Right atrium auricular region (tissue), 2 donors: ENCODE results near the gene FCRLB. TPM values are rescaled to one million over a fixed set of nuclear protein-coding genes. Genes with fewer than 3 reads are reported as not detected.
A peak's percentile ranks its signal among the peaks of the same experiment; 100 is the strongest.
"Not testable (repeated sequence)": the region's sequence is repeated elsewhere in the genome, so short reads cannot be mapped to it uniquely, and the experiment has no call there.

Experiments used
- DNase-seq: peaks from one replicate; pipeline ENCODE4 v3.0.0-alpha.2; 2019; ENCODE audit warnings: low spot score
- H3K27ac ChIP-seq, 2 donors: fragments of 200-600 bp; sonication (generic); 1 replicate in 1 of 2; 2 replicates in 1 of 2; pipeline ENCODE4 v1.5.1; 2016 to 2019
- H3K27me3 ChIP-seq, 2 donors: fragments of 200-600 bp; sonication (generic); one replicate each; pipeline versions ENCODE4 v1.5.1 to v1.6.0; 2017 to 2019
- H3K36me3 ChIP-seq: fragments of 200-600 bp; sonication (generic); one replicate; pipeline ENCODE4 v1.5.1; 2016
- H3K4me1 ChIP-seq, 2 donors: fragments of 200-600 bp; sonication (generic); one replicate each; pipeline versions ENCODE4 v1.5.1 to v1.6.0; 2017 to 2019
- H3K4me3 ChIP-seq, 2 donors: fragments of 200-600 bp; sonication (generic); 1 replicate in 1 of 2; 2 replicates in 1 of 2; pipeline ENCODE4 v1.5.1; 2017 to 2019; ENCODE audit warnings: mild to moderate bottlenecking in 1 of 2, moderate library complexity in 1 of 2
- H3K9me3 ChIP-seq, 2 donors: fragments of 200-600 bp; sonication (generic); one replicate each; pipeline ENCODE4 v1.5.1; 2019
- CTCF ChIP-seq, 2 donors: fragments of 200-600 bp; sonication (generic); IDR thresholded peaks; one replicate each; pipeline ENCODE4 v1.5.1; 2019; ENCODE audit warnings: antibody characterized with exemption in 2 of 2
- total RNA-seq, 2 donors: library from RNA; depleted of rRNA; stranded (reverse); fragments of >200 nt; gene quantifications; one replicate each; pipeline ENCODE4 v1.1.0, GENCODE V29; 2016

The FCRLB gene
- total RNA-seq, 2 donors from 2014 or later = 0.20 to 0.63 TPM

- no peak for TF ChIP-seq CTCF (IDR thresholded peaks at IDR 0.05)
- peaks cover 0 to 22% of the 10 kb centered on the region in 2 donors for H3K4me1 ChIP-seq
- H3K4me3 ChIP-seq = peak within 1 kb of the TSS; percentile 78 to 87
- peak within 1 kb of the TSS; percentile 90 to 97 for H3K27ac ChIP-seq
- no peaks in the 10 kb centered on the region for H3K27me3 ChIP-seq
- H3K9me3 ChIP-seq = no peaks in the 10 kb centered on the region
- H3K36me3 ChIP-seq = no peaks in the 10 kb centered on the region
- peak; percentile 97 for DNase-seq
These were observed 45.0 kb downstream of the FCRLB start, which contains the start of gene ATF6 for GRCh38 chr1:161766102-161766981. ATF6 (plus strand) TSS chr1:161766320; CDS start chr1:161766361, 41 bp downstream.

- DNase-seq = no peak
- Histone ChIP-seq H3K27me3 (no peaks in the 10 kb centered on the region), H3K9me3 (no peaks in the 10 kb centered on the region), H3K4me3 (no peak overlapping the region), H3K36me3 (no peaks in the 10 kb centered on the region), H3K4me1 (peaks cover 0 to 35% of the 10 kb centered on the region in 2 donors), H3K27ac (no peak overlapping the region)
- TF ChIP-seq CTCF (IDR thresholded peaks at IDR 0.05) = no peak
These were observed 47.1 kb downstream of the FCRLB start for GRCh38 chr1:161768461-161768860.

GRCh38 chr1:161768986-161769672, 47.8 kb downstream of the FCRLB start:
- no peak for DNase-seq
- TF ChIP-seq CTCF (IDR thresholded peaks at IDR 0.05) = no peak
- no peak overlapping the region for H3K4me3 ChIP-seq
- no peaks in the 10 kb centered on the region for H3K9me3 ChIP-seq
- peaks cover 0 to 35% of the 10 kb centered on the region in 2 donors for H3K4me1 ChIP-seq
- H3K27ac ChIP-seq = no peak overlapping the region
- H3K27me3 ChIP-seq = no peaks in the 10 kb centered on the region
- no peaks in the 10 kb centered on the region for H3K36me3 ChIP-seq

- H3K27me3 ChIP-seq, H3K27ac ChIP-seq, DNase-seq, H3K36me3 ChIP-seq, H3K4me3 ChIP-seq, H3K9me3 ChIP-seq: not testable (repeated sequence)
- peaks cover 0 to 35% of the 10 kb centered on the region in 2 donors for H3K4me1 ChIP-seq
These were observed 48.3 kb downstream of the FCRLB start for GRCh38 chr1:161769673-161770045.

GRCh38 chr1:161770250-161770649, 48.9 kb downstream of the FCRLB start:
- no peaks in the 10 kb centered on the region for H3K9me3 ChIP-seq
- no peak overlapping the region for H3K27ac ChIP-seq
- H3K36me3 ChIP-seq = no peaks in the 10 kb centered on the region
- H3K27me3 ChIP-seq = no peaks in the 10 kb centered on the region
- no peak overlapping the region for H3K4me3 ChIP-seq
- DNase-seq = no peak
- TF ChIP-seq CTCF (IDR thresholded peaks at IDR 0.05) = no peak
- peaks cover 0 to 35% of the 10 kb centered on the region in 2 donors for H3K4me1 ChIP-seq

- no peak for TF ChIP-seq CTCF (IDR thresholded peaks at IDR 0.05)
- H3K9me3 ChIP-seq = no peaks in the 10 kb centered on the region
- no peak overlapping the region for H3K4me3 ChIP-seq
- no peak overlapping the region for H3K27ac ChIP-seq
- H3K4me1 ChIP-seq = peaks cover 0 to 35% of the 10 kb centered on the region in 2 donors
- H3K27me3 ChIP-seq = no peaks in the 10 kb centered on the region
- no peak for DNase-seq
- H3K36me3 ChIP-seq = no peaks in the 10 kb centered on the region
These were observed 49.8 kb downstream of the FCRLB start for GRCh38 chr1:161771161-161771560.
